GM13977 (cell line): Measurements from ENCODE around the gene PRRG3.

Experiments
- DNase-seq: peaks from one replicate; pipeline ENCODE4 v3.0.0; 2012; ENCODE audit warnings: low spot score
- in situ Hi-C: fragments of 300-500 bp; cut with MboI; formaldehyde crosslinking; loops from one replicate; pipeline ENCODE4 v1.12.0; 2022; ENCODE audit warnings: low sequenced_read_pairs, low pct_unique_long_range_greater_than_20kb, mixed read lengths, inconsistent platforms; ENCODE audit not compliant: unreplicated experiment
- TF ChIP-seq, protein P1 (sequence below): IDR thresholded peaks from 2 replicates; pipeline ENCODE4 v1.5.1; 2012; ENCODE audit warnings: mild to moderate bottlenecking, control low read depth; ENCODE audit not compliant: insufficient read depth; ENCODE audit errors: extremely low read depth, missing control alignments

PRRG3 gene

DNA sequence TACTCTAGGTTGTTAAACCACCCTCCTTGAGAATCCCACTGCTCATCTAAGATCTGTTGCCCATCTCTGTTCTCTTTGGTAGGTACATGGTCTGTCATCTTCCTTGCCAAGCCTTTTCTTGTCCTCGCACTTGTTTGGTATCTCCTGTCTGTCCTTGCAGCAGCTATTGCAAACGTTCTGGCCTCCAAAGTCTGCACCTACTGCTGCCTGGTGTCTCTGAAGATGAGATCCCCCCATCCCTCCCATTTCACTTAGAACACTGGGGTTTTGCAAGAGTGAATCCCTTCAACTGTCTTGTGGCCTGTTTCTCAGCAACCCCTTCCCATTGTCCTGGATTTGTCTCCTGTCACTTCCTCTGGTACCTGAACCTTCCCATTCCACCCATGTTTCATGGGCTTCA, 40.0 kb downstream of the PRRG3 start:
- no peak for DNase-seq
- in situ Hi-C loops, result no loop called here
- TF ChIP-seq, protein P1, sequence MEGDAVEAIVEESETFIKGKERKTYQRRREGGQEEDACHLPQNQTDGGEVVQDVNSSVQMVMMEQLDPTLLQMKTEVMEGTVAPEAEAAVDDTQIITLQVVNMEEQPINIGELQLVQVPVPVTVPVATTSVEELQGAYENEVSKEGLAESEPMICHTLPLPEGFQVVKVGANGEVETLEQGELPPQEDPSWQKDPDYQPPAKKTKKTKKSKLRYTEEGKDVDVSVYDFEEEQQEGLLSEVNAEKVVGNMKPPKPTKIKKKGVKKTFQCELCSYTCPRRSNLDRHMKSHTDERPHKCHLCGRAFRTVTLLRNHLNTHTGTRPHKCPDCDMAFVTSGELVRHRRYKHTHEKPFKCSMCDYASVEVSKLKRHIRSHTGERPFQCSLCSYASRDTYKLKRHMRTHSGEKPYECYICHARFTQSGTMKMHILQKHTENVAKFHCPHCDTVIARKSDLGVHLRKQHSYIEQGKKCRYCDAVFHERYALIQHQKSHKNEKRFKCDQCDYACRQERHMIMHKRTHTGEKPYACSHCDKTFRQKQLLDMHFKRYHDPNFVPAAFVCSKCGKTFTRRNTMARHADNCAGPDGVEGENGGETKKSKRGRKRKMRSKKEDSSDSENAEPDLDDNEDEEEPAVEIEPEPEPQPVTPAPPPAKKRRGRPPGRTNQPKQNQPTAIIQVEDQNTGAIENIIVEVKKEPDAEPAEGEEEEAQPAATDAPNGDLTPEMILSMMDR, result no peak

DNA sequence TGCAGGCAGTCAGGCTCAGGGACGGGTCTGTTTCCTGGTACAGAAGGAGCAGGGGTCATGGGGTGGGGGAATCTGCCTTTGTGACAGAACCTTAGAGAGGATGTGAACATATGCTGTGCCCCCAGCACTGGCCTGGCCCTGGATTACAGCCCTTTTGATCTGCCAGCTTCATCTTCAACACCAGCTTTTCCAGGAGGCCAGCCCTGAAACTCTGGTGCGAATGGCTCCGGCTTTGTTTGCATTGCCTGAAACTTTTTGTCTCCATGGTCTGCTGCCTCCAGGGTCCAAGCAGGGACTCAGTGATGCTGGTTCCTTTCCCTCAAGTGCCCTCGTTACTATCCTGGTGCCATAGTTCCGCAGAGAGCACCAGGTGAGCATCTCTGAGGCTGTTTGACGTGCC, 41.4 kb downstream of the PRRG3 start:
- in situ Hi-C loops, result no loop called here
- TF ChIP-seq, protein P1, result no peak
- DNase-seq, result no peak

DNA sequence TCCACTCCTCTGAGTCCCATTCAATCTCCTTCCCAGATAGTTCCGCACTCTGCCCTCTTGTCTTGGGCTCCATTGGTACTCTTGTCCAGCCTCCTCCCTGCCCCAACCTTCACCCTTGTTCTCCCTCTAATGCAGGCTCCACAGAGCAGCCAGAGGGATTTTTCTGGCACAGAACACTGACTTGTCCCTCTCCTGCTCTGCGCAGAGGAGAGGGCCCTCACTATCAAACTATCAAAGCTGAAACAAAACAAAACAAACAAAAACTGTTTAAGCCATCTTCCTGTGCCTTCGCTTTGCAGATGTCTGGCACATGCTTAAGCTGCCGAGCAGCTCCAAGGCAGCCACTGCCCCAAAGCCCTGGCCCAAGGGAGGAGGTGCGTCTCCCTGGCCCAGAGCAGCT, 42.2 kb downstream of the PRRG3 start:
- no peak for DNase-seq
- TF ChIP-seq, protein P1, result no peak
- in situ Hi-C loops, result no loop called here

DNA sequence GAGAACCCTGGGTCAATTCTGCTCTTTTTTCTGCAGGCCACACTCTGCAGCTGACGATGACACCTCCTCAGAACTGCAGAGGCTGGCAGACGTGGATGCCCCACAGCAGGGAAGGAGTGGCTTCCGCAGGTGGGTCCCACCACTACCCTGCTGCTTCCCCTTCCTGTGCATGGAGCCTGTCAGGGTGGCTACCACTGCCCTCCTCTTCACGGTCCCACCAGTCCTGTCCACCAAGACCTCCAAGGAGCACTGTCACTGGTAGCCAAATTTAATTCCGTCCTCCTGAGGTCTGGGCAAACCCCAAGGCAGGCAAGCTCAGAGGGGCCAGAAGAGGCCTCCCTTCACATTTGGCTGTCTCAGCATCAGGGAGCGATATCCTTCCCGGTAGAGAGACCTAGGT, 43.5 kb downstream of the PRRG3 start:
- DNase-seq, result no peak
- in situ Hi-C loops, result no loop called here
- TF ChIP-seq, protein P1, result no peak

GRCh38 chrX:151741606-151742005, 46.3 kb downstream of the PRRG3 start:
- in situ Hi-C loops, result no loop called here
- DNase-seq, result no peak
- TF ChIP-seq, protein P1, result no peak

GRCh38 chrX:151742311-151742710, 47.1 kb downstream of the PRRG3 start:
- TF ChIP-seq, protein P1, result no peak
- no peak for DNase-seq
- in situ Hi-C loops, result no loop called here
